ENCODE results near the gene GJA3.
A peak's percentile ranks its signal among the peaks of the same experiment; 100 is the strongest.

GJA3 gene

DNA sequence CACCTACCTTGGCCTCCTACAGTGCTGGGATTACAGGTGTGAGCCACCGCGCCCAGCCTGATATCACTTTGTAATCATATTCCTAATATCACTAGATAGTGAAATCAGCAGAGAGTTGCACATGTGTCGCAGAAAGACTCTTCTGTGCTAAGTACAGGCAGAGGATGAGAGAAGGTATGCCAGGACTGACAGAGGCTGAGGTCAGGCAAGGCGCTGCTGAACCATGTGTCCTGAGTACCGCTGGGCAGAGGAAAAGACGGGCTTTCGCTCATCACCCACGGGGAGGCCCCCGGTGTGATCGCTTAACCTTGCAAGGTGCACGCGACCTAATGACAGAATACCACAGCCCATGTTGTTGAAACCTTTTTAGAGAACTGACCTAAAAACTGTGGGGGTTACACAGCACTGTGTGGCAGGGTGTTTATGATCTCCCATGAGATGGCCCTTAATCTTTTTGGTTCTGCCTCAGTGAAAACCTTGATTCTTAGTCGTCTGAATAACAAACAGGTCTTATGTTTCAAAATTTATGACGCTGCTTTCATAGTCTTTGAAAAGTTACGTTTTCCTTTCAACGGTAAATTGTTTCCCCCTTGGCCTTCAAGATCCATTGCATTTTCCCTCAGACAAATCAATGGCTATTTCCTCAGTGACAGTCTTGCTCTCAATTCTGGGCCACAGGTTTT, 12.2 kb downstream of the GJA3 start:
- no peak for DNase-seq

DNA sequence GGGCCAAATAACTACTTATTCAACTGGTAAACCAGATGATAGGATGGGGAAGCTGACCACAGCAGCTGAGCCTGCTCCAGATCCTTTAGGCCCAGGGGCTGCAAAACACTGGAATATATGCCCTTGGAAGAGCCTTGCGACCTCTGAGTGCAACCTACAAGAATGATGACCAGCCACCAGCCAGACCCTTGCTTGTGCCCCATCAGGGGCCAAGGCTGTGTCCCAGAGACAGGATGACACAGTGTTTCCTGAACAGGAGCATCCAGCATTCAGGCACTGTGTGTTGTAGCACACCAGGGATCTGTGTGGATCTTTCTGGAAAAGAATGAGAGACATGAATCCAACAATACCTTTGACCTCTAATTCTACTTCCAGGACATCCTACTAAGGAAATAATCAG, 14.5 kb downstream of the GJA3 start:
- no peak for DNase-seq

DNA sequence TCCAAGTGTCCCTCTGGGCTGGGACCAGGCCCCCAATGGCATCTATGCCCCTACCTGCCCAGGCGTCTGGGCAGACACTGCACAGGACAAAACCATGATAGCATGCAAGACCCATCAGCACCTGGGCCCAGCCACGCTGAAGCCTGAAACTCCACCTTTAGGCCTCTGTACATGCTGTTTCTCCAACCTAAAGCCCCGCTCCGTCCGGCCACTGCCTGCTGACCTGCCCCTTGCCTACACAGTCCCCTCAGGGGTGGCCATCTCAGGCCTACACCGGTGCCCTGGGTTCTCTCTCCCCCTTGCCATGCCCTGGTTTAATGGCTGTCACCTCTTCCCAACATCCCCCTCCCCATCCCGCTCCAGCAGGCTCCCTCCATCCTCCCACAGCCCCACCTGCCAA, 15.3 kb downstream of the GJA3 start:
- DNase-seq: no peak

DNA sequence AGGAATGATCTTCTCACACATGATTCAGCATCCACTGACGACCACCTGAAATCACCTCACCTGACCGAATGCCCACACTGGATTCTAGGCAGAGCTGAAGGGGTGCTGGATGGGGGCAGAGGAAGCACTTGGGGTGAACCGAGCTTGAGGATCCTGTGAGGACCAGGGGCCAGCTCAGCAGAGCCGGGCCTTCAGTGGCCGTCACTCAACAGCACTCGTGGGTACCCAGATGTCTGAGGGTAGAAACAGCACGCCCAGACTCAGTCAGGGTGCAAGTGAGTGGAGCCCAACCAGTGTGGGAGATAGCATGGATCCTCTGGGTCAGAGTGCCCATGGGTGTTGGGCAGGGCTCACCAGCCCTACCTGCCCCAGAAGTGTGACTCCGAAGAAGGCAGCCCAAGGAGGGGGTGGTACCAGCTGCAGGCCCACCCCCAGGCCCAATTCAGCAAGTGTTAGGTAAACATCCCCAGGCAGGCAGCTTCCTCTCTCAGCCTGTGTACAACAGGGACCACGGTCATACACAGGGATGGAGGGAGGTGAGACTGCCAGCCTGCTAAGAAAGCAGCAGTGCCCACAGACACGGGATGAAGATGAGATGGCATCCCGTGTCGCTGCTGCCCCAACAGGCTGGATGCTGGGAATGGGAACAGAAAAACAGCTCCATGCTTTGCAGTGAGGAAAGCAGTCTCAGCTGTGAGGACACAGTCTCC, 16.6 kb downstream of the GJA3 start:
- DNase-seq: no peak

DNA sequence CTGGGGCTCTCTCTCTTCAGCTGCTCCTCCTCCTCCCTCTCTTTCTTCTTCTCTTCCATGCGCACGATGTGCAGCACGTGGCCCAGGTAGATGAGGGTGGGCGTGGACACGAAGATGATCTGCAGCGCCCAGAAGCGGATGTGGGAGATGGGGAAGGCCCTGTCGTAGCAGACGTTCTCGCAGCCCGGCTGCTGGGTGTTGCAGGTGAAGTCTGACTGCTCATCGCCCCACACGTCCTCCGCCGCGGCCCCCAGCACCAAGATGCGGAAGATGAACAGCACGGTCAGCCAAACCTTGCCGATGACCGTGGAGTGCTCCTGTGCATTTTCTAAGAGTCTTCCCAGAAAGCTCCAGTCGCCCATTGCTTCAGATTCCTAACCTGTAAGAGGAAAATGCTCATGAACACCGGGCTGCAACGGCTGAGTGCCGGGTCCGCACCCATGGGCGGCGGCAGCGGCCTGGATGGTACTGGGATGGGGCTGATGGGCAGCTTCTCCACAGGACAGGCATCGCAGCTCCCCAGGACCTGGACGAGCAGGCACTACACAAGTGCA, 17.8 kb downstream of the GJA3 start:
- no peak for DNase-seq

DNA sequence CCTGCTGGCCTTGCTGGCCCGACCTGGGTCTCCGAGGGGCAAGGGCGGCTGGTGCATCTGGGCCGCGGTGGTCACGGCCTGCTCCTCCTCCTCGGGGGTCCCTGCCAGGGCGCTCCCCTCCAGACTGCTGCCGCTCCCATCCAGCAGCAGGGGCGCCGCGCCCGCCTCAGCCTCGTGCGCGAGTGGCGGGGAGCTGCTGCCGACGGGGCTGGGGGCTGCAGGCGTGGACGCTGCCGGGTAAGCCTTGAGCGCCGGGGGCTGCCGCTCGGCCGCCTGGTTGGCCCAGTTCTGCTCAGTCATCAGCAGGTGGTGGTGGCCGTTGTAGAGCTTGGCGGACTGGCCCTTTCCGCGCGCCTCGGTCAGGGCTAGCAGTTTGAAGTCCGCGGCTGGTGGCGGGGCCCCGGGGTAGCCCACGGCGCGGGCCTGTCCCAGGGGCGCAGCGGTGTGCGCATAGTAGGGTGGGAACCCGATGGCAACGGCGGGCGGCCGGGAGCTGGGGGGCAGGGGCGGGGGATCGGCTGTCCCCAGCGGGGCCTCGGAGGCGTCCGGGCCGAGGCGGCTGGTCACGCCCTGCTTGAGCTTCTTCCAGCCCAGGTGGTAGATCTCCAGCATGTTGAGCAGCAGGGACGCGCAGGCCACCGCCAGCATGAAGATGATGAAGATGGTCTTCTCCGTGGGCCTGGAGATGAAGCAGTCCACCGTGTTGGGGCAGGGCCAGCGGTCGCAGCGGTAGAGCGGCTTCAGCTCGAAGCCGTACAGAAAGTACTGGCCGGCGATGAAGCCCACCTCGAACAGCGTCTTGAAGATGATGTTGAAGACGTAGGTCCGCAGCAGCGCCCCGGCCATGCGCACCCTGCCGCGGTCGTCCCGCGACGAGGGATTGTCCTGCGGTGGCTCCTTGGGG, 18.6 kb downstream of the GJA3 start:
- no peak for DNase-seq

DNA sequence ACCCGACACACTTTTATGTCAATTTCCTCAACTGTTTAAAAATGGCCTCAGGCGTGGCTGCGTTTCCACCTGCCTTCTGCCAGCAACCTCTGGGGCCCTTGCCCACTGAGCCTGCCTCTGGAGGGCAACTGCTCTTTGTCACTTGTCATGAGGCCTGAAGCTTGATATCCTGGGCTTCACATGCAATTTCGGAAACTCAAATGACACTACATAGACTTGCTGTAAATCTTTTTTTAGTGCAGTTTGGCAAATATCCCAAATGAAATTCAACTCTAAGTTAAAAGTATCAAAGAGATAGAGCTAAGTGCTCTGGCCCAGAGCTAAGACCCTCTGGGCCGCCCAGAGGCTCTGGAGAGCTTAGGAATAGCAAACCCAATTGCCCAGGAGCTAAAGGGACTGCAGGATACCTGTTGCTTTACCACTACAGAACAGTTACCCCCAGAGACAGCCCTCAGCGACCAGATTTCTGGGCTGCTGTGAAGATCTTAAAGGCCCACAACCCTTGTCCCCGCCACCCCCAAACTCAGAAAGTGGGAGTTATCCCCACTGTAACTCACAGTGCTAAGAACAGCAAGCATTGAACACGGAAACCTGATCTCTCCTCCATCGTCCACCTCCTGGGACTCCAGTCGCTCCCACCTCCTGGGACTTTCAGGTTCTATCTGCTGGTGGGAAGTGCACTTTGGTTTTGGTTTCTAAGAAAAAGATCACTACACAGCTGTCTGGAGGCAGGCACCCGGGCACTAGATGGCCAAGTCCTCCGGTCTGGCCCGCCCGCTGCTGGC, 19.4 kb downstream of the GJA3 start:
- no peak for DNase-seq

DNA sequence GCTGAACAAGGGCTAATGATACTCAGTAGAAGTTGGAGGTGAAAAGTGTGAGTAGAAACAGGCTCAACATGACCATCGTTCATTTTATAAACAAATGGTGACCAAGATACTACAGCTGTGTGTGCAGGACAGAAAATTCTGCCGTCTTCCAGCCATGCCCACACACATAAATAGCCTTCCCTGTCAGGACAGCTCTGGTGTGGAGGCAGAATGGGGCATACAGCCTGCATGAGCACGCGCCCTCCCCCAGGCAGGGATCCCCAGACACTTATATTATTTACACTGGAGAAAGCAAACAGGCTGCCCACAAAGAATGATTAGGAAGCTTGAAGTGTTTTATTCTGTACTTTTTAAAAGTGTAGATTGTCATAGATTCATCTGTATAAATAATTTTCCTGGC, 20.4 kb downstream of the GJA3 start:
- no peak for DNase-seq

DNA sequence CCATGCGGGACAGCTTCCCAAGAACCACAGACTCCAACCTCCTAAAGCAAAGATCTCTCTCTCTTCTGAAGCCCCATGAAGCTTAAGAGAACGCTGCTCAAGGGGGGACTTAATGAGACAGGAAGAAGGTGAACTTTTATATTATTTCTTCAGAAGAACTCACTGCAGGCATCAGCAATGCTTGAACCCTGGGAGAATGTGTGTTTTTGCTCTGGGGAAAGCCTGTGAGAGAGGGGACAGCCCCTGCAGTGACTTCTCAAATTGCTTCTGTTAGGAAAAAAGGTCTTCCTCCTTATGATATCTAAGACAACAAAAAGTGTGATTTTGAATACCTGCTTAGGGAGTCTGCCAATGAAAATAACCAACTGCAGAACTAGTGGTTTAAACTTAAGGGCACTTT, 23.0 kb downstream of the GJA3 start:
- no peak for DNase-seq

DNA sequence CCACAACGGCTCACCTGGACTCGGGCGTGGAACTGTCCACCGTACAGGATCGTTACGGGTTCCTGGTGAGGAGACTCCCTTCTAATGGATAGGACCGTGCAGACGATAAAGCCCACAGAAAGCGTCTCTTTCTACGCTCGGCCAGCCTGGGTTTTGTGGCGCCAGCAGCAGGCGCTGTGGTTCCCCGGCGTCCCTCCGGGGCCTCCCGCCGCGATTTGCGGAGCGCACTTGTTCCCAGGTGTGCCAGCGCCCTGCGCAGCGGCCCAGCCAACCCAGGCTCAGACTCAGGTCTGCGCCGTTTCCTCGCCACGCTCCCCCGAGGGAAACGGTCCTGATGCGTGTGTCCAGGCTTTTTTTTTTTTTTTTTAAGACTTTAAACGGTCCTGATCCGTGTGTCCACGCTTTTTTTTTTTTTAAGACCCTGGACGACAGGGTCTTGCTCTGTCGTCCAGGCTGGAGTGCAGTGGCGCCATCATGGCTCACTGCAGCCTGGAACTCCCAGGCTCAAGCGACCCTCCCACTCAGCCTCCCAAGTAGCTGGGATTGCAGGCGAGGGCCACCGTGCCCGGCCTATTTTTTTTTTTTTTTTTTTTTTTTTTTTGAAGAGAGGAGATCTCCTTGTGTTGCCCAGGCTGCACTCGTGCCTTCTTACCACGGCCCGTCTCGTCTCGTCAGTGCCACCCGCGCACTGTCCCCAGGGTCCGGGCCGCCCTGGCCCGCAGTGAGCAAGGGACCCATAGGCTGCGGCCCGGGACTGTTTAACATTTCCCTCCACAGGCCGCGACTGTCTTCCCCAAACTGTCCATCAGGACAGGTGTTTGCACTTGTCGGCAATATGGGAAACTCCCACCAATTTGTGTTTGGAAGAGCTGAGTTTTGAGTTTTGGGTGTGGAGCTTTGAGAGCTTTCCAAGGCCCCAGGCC, 23.8 kb downstream of the GJA3 start:
- peak; percentile 60 for DNase-seq

DNA sequence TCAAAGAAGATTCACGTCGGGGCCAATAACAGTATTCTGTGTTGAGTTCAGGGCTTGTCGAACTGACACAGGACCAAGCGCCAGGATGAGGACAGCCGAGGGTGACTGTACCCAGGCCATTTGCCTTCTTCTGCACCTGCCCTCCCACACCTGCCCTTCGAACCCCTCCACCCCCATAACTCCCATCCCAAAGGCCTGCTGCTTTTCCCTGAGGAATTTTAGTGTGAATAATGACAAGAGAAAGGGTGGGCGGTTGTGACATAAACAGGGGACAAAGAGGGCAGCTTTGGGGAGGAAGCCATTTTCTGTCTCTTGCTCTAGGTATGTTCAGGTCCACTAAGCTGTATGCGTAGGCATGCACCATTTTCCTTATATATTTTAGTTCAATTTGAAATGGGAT, 26.1 kb downstream of the GJA3 start:
- no peak for DNase-seq

DNA sequence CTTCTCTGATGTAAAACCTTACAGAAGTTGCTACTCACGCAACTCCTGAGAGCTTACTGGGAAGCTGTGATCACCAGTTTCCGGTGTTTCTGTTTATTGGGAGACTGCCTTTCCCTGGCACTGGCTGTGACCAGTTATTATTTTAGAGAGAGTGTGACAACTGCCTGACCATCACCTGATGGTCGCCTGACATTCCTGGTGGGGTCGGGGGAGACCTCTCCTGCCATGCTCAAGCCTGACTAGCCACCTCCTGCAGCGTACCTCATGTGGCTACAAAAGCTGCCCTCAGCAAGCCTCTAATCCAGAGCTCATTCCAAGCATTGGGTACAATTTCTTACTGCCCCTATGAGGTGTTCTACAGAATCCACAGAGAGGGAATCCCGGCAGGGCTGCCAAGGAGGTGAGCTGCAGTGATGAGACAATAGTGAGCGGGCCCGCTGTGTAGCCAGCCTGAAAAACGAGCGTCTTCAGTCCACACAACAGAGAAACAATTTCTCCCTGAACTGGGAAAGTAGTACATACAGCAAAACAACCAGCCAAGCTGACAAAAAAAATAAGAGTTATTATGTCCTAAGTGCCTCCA, 28.7 kb downstream of the GJA3 start:
- no peak for DNase-seq

DNA sequence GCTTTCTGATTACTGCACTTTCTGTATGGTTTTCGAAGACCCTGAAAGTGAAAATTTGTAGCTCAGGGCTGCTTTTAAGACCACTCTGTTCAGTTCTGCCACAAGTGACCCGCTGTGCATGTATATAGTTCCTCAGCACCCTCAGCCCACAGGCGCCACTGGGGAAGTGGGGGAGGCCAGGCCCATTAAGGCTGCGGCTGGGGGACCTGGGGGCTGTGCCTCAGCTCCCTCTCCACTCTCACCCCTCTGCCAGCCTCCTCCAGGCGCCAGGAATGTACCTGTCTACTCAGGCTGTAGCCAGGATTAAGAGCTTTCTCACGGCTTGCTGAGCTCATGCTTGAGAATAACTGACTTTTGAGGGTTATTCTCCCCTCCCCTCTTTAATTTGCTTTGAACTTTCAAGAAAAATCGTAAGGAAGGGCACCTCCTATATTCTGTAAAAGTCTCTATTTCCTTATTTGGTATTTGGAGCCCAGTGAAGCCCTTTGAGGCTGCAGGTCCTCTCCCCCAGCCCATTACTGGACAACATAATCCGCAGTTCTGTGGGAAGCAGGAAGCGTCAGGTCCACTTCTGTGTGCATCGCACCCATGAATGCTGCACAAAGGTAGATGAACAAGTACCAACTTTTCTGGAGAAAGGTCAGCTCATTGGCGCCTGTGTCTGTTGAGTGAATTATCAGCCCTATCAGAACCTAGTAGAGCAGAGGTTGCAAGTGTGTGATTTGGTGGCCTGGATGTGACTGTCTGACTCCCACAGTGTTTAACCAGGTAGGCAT, 29.6 kb downstream of the GJA3 start:
- no peak for DNase-seq

DNA sequence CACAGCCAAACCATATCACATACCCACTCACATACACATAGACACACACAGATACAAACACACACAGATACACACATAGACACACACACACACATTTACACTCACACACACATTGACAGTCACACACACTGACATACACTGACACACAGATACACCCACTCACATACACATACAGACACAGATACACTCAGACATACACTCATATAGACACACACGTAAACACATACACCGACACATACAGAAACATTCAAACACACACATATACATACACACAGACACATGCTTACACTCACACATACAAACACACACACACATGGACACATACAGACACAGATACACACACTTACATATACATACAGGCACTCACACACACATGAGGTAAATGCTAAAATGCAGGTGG, 30.2 kb downstream of the GJA3 start:
- DNase-seq: no peak

DNA sequence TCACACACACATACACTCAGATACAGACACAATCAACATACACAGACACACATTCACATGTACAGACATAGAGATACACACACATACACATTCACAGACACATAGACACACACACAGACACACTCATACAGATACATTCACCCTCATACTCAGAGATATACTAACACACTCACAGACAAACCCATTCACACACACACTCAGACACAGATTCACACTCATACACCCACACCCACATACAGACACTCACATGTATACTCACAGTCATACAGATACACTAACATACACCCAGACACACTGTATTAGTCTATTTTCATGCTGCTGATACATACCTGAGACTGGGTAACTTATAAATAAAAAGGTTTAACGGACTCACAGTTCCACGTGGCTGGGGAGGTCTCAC, 30.8 kb downstream of the GJA3 start:
- DNase-seq: no peak

DNA sequence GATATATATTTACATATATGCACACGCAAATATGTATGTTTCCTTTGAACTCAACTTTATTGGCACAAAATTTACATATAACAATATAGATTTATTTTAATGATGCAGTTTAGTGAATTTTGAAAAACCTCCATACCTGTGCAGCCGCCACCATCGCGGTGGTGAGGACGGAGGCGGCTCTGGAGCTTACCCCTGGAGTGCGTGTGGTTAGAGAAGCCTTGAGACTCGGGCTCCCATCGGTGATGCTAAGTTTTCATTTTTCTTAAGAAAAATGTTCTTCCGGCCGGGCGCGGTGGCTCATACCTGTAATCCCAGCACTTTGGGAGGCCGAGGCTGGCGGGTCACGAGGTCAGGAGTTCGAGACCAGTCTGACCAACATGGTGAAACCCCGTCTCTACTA, 31.8 kb downstream of the GJA3 start:
- no peak for DNase-seq

DNA sequence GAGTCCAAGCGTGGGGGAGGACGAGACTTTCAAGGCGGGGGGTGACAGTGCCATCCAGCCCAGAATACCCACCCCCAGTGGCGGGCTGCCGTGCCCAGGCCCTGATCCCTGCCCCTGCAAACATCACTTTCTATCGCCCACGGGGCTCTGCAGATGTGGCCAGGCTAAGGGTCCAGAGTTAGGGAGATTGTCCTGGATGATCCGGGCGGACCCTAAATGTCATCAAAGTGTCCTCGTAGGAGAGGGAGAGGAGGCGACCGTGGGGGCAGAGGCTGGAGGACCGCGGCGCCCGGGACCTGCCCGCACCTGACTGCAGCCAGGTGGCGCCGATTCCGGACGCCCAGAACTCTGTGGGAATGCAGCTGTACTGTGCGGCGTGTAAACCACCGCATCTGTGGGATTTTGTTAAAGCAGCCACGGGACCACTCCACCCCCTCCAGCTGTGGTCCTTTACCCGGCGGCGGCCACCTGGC, 32.4 kb downstream of the GJA3 start:
- DNase-seq: no peak

DNA sequence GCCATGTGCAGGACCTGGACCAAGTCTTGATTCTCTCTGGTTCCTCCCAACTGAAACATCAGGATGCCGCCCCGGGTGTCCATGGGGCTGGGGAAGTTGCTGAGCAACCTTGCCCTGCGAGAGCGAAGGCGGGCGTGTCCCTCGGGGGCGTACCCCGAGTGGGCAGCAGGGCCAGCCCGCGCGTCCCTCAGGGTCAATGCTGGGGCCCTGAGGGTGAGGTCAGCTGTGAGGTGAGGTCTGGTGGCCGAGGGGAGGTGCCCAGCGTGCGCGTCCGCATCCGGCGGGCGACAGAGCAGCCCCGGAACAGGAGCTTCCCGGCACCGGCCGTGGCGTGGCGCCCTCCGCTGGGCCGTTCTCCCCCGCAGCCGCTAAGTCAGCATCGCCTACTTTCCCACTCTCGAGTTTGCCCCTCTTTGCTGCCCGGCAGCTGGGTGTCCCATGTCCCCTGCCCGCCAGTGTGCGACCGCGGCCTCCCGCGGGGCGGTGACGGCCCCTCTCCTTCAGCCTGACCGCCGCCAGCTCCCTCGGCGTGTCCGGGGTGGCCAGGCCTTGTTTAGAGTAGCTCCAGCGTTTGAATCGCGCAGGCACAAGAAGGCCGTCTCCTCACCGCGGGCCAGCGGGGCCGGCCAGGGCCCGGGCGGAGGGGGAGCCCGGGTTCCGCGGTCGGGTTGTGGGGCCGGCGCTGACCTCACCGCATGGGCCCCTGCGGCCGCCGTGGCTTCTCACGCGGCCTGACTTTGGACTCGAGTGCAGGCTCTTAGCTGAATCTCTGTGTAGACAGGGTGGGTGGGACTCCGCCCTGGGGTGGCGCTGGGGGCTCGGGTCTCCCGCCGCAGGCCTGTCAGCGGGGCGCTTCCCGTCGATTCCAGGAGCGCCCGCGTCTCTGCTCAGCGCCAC, 33.0 kb downstream of the GJA3 start:
- DNase-seq: peak; percentile 46

DNA sequence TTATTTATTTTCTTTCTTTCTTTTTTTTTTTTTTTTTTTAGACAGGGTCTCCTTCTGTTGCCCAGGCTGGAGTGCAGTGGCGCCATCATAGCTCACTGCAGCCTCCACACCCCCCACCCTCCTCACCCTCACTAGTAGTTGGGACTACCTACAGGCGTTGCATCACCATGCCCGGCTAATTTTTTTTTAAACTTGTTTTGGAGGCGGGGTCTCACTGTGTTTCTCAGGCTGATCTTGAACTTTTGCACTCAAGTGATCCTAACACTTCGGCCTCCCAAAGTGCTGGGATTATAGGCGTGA, 33.6 kb downstream of the GJA3 start:
- DNase-seq: no peak

Data from 8988T (cell line).